Central memory CD4-positive, alpha-beta T cell (primary cell): ENCODE data around the gene SORCS1.

Experiments
- DNase-seq: peaks from one replicate; pipeline ENCODE4 v3.0.0; 2022

Gene SORCS1

DNA sequence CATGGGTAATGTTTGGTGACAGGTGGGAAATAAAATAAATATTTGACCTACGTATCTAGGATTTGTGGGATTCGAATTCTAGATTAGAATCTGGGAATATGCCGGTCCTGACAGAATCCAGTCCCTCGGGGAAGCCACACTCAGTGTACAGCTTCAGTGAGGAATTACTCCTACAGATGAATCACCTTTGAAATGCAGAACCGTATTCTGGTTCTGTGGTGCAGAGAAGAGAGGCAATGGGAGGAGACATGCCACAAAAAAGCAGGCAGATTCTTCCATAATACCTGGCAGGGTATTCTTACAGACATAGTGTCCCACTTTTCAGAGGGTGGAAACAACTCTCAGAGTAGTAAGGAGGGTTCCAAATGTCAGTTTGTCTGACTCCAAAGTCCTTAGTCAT is 286.9 kb downstream of the SORCS1 start:
- no peak for DNase-seq

DNA sequence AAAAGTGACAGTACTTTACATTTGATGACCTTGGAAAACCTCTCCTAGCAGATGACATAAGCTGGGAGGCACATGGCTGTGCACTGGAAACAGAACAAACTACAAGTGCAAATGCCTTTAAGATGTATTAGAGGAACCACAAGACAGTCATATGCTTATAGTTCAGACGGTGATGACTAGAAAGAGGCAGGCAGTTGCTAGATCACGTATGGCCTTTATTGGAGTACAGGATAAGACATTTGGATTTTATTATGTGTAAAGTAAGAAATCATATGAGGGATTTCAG is 290.0 kb downstream of the SORCS1 start:
- no peak for DNase-seq

DNA sequence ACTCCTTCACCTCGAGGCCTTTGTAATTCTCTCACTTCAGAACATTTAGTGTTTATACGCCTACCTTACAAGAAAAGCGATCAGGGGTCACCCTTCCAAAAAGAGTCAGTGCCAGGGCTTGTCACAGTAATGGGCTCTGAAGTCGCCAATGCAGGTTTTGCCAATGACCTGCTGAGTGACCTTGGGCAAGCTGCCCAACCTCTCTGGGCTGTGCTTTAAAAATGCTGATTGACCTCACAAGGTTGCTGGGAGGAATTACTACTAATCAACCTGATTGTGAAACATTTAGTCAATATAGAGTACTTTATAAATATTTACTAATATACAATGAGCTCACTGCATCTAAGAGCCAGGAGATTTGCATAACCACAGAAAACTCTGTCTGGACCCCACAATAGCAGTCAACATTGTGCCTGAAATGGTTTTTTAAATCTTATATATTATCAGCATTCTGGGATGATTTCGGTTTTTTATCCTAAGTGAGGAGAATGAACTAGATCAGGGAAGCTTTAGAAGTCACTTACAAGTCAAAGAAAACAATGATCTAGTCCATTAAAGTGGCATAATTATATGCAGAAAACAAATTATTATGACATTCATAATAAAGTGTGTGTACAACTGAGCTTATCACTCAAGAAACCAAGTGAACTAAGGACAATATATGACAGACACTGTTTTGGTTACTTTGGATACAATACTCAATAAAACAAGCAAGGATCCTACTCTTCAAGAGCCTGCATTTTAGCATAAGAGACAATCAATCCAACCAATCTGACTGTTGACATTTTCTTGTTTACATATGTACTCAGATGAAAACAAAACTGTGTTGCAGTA is 290.5 kb downstream of the SORCS1 start:
- no peak for DNase-seq

DNA sequence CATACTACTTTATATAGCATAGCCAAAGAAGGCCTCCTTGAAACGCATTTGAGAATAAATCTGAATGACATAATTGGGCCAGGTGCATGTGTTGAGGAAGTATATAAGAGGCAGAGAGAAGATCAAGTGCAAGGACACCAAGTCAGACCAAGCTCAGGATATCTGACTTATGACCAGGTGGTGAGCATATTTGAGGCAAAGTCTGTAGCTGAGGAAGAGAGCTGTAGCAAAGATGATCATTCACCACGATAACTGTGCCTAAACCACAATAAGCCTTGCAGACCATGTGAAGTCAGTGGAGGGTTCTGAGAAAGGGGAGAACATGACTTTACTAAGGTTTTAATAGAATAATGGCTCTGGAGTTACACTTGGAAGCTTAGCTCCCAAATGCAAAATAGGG is 292.3 kb downstream of the SORCS1 start:
- no peak for DNase-seq

GRCh38 chr10:106866244-106866845 is 298.2 kb downstream of the SORCS1 start:
- no peak for DNase-seq

GRCh38 chr10:106864031-106864430 is 300.5 kb downstream of the SORCS1 start:
- no peak for DNase-seq

DNA sequence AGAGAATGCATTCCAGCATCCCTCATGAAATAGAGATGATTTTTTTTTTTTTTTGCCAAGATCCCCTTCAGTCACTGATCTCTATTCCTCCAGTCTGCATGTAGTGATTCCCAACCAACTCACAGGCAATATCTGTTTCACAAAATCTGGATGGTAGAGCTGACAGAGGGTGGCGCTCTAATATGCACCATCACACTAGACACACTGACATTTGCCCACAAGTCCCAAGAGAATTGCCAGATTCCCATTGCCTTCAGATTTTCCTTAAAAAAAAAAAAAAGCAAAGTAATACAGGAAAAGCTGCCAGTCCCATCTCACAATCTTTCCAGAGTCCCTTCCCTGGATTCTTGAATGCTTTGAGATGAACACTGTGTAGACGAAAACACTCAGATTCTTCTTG is 301.0 kb downstream of the SORCS1 start:
- DNase-seq, result no peak

- DNase-seq, result no peak
These were observed 304.4 kb downstream of the SORCS1 start for GRCh38 chr10:106859892-106860652.

GRCh38 chr10:106857728-106858127 is 306.8 kb downstream of the SORCS1 start:
- no peak for DNase-seq

GRCh38 chr10:106857213-106857612 is 307.3 kb downstream of the SORCS1 start:
- DNase-seq, result no peak

GRCh38 chr10:106836933-106837663 is 327.4 kb downstream of the SORCS1 start:
- DNase-seq, result no peak

DNA sequence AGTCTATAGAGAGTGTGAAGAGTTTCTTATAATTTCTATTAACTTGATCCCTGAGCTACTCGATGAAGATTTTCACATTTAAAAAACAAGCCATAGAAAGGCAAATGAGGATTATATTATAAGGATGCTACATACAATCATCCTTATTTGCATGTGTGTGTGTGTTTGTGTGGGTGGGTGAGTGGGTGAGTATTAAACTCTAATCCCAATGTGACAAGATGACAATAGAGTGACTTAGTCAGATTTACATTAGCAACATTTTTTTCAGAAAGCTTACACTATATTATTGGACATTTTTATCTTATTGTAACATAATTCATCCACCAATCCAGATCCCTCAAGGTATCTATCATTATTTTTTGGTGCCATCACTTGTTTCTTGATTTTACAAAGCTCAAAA is 331.7 kb downstream of the SORCS1 start:
- DNase-seq, result no peak

DNA sequence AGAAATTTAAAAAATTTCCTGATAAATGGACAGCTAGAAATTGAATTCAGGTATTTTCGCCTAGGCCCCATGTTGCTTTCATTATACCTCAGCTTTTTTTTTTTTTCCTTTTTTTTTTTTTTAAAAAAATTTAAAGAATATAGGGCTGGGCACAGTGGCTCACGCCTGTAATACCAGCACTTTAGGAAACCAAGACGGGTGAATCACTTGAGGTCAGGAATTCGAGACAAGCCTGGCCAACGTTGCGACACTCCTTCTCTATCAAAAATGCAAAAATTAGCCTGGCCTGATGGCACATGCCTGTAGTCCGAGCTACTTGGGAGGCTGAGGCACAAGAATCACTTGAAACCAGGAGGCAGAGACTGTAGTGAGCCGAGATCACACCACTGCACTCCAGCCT is 334.0 kb downstream of the SORCS1 start:
- no peak for DNase-seq

DNA sequence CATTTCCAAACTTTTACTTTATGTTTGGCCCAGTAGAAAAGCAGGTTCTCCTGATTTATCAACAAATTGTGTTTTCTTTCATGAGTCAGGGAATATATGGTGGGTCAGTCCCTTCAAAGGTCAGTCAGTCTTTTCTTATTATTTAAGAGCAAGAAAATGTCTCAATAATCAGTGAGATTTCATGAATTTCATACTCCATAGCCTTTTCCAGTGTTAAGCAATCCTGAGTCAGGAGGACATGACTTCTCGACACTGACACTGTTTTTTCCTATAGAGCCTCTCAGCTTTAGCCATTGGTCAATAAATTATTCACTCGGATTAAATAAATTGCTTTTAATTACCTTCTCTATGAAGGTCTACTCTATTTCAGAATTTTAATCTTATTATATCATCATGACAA is 334.5 kb downstream of the SORCS1 start:
- DNase-seq, result no peak

GRCh38 chr10:106826716-106827115 is 337.8 kb downstream of the SORCS1 start:
- DNase-seq, result no peak

- DNase-seq, result no peak
These were observed 338.7 kb downstream of the SORCS1 start for GRCh38 chr10:106825576-106826364.

DNA sequence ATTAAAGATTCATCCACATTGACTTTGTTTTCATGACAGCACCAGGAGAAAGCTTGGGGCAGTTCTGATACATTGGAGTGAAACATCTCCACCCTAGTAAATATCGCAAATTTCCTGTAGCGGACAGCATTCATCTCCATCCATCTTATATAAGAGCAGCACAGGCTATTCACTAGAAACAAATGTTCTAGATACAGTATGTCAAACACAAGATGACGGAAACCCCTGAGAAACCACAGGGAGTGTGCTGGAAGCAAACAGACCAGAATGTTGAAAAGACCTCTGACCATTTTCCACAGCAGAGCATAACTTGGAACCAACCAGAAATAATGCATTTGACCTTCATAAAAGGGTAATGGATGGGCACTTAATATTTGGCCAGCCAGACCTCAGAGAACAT is 343.9 kb downstream of the SORCS1 start:
- no peak for DNase-seq

GRCh38 chr10:106819490-106819889 is 345.0 kb downstream of the SORCS1 start:
- DNase-seq, result no peak

- no peak for DNase-seq
These were observed 348.0 kb downstream of the SORCS1 start for GRCh38 chr10:106816318-106817085.

DNA sequence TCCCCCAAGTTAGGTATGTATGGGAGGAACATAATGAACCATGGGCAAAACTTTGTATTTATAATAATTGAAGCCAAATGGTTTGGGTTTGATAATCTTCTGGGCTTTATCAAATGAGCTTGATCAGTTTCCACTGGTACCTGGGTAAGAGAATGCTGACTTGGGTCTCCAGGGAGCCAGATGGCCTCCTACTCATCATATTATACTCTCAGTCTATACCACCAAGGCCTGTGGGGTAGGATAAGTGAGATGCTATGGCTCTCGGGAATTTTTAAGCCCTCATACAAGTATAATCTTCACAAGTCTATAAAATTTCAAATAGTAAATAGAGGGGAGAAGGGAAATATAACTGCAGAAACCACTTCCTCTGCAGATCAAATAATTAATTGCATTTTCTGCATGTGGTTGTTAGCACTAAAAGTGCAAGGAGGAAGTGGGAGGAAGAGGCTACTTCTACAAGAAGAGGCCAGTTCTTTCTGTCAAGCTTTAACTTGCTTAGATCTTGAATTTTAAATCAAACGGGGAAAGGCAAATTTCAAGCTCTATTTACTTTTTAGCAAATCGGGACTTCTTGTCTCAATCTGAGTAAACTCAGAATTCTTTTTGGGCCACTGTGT is 349.0 kb downstream of the SORCS1 start:
- DNase-seq, result no peak

GRCh38 chr10:106804992-106805582 is 359.4 kb downstream of the SORCS1 start:
- DNase-seq, result no peak
